HepG2 (cell line): ENCODE results near the gene PLEKHH3. TPM values are rescaled to one million over a fixed set of nuclear protein-coding genes. Genes with fewer than 3 reads are reported as not detected.
A peak's percentile ranks its signal among the peaks of the same experiment; 100 is the strongest.

Source experiments
- ATF5 ChIP-seq: sonication (generic); formaldehyde crosslinking; IDR thresholded peaks from 2 replicates; pipeline ENCODE4 v1.4.0; 2020; ENCODE audit warnings: mild to moderate bottlenecking, low read depth, missing genetic modification reagents
- CBX5 ChIP-seq: sonication (generic); formaldehyde crosslinking; IDR thresholded peaks from 2 replicates; pipeline ENCODE4 v1.4.0; 2020; ENCODE audit warnings: missing genetic modification reagents, borderline replicate concordance
- ESRRA ChIP-seq: sonication (generic); formaldehyde crosslinking; IDR thresholded peaks from 2 replicates; pipeline ENCODE4 v1.5.1; 2020; ENCODE audit warnings: mild to moderate bottlenecking, low read depth, missing genetic modification reagents
- GFI1 ChIP-seq: sonication (generic); formaldehyde crosslinking; IDR thresholded peaks from 2 replicates; pipeline ENCODE4 v1.5.0; 2020; ENCODE audit warnings: missing genetic modification reagents, mild to moderate bottlenecking, borderline replicate concordance
- KAT7 ChIP-seq: IDR thresholded peaks from 2 replicates; pipeline ENCODE4 v1.6.1; 2018; ENCODE audit warnings: borderline replicate concordance, missing compliant biosample characterization
- KDM4B ChIP-seq: sonication (generic); formaldehyde crosslinking; IDR thresholded peaks from 2 replicates; pipeline ENCODE4 v1.4.0; 2020; ENCODE audit warnings: missing genetic modification reagents
- MAZ ChIP-seq, 2 experiments: sonication (generic) in 1 of 2; formaldehyde crosslinking in 1 of 2; IDR thresholded peaks; 2 replicates each; pipeline versions ENCODE4 v1.5.0 to v1.6.1; 2012 to 2020; ENCODE audit warnings: low read depth in 2 of 2, mild to moderate bottlenecking in 2 of 2, borderline replicate concordance in 1 of 2, improper control_type of control experiment in 1 of 2, low read length in 1 of 2, missing genetic modification reagents in 1 of 2, moderate library complexity in 1 of 2
- NCOA2 ChIP-seq: sonication (generic); formaldehyde crosslinking; IDR thresholded peaks from 2 replicates; pipeline ENCODE4 v1.8.0; 2022; ENCODE audit warnings: inconsistent platforms
- RAD21 ChIP-seq: fragments of 450-650 bp; formaldehyde crosslinking; IDR thresholded peaks from 2 replicates; pipeline ENCODE4 v1.5.0; 2020; ENCODE audit warnings: mild to moderate bottlenecking
- REL ChIP-seq: sonication (generic); formaldehyde crosslinking; conservative IDR thresholded peaks from 2 replicates; pipeline ENCODE4 v1.8.0; 2022; ENCODE audit warnings: mild to moderate bottlenecking, missing genetic modification reagents, moderate library complexity
- RELA ChIP-seq: sonication (generic); formaldehyde crosslinking; IDR thresholded peaks from 2 replicates; pipeline ENCODE4 v1.4.0; 2020; ENCODE audit warnings: missing genetic modification reagents
- ZBTB38 ChIP-seq: sonication (generic); formaldehyde crosslinking; IDR thresholded peaks from 2 replicates; pipeline ENCODE4 v1.5.1; 2020; ENCODE audit warnings: mild to moderate bottlenecking, missing genetic modification reagents
- ZC3H13 ChIP-seq: sonication (generic); formaldehyde crosslinking; IDR thresholded peaks from 2 replicates; pipeline ENCODE4 v1.8.1; 2023; ENCODE audit warnings: mild to moderate bottlenecking, missing genetic modification reagents, moderate library complexity
- ZFP37 ChIP-seq: sonication (generic); formaldehyde crosslinking; IDR thresholded peaks from 2 replicates; pipeline ENCODE4 v1.4.0; 2020; ENCODE audit warnings: missing genetic modification reagents, borderline replicate concordance
- ZNF646 ChIP-seq: sonication (generic); formaldehyde crosslinking; IDR thresholded peaks from 2 replicates; pipeline ENCODE4 v1.9.0; 2021; ENCODE audit warnings: mild to moderate bottlenecking, missing genetic modification reagents
- ZNF772 ChIP-seq: sonication (generic); formaldehyde crosslinking; IDR thresholded peaks from 2 replicates; pipeline ENCODE4 v1.5.0; 2020; ENCODE audit warnings: mild to moderate bottlenecking, missing genetic modification reagents
- polyA plus RNA-seq, 8 experiments: library from polyadenylated mRNA; depleted of rRNA in 3 of 8; stranded (reverse) in 7 of 8; unstranded in 1 of 8; fragments of >200 nt; fragmentation: Illumina TruSeq in 4 of 8; extraction: Trizol in 4 of 8; gene quantifications; 2 replicates each; pipeline versions ENCODE4 v1.2.1 to v1.2.3, GENCODE V29; 2011 to 2016; ENCODE audit warnings: low read depth in 4 of 8, missing spikeins in 1 of 8, mixed read lengths in 1 of 8; ENCODE audit not compliant: insufficient read depth in 1 of 8
- total RNA-seq, 5 experiments: library from RNA; depleted of rRNA; stranded (reverse); fragments of >200 nt; fragmentation: Illumina TruSeq; extraction: Trizol; gene quantifications; 2 replicates each; pipeline ENCODE4 v1.2.3, GENCODE V29; 2016; ENCODE audit warnings: low read depth in 1 of 5
- TF ChIP-seq, protein P1 (sequence below): sonication (generic); formaldehyde crosslinking; conservative IDR thresholded peaks from 2 replicates; pipeline ENCODE4 v1.8.0; 2022; ENCODE audit warnings: mild to moderate bottlenecking, moderate library complexity, missing genetic modification reagents
- TF ChIP-seq, protein P2 (sequence below), 2 experiments: fragments of 450-650 bp in 1 of 2; sonication (generic) in 1 of 2; formaldehyde crosslinking; IDR thresholded peaks; 2 replicates each; pipeline versions ENCODE4 v1.5.0 to v1.8.0; 2020 to 2022; ENCODE audit warnings: mild to moderate bottlenecking in 1 of 2, missing genetic modification reagents in 1 of 2

The PLEKHH3 gene
- total and polyA plus RNA-seq, 2 of the 13 experiments (the other 11 are each of a cell fraction or from before 2014, with no cell fraction given), result 6.0 to 19.9 TPM

- TF ChIP-seq ZNF646 (CRISPR knock-in tag) (no peak), MAZ (IDR thresholded peaks at IDR 0.05; ENCODE audit: borderline replicate concordance, low read depth, low read length) (peak; percentile 75), MAZ (CRISPR knock-in tag; IDR thresholded peaks at IDR 0.05; ENCODE audit: low read depth) (peak; percentile 68; the same call in 1 of the 2 replicates), KAT7 (no peak), NCOA2 (CRISPR knock-in tag) (peak; percentile 70), REL (CRISPR knock-in tag) (no peak), ESRRA (CRISPR knock-in tag) (no peak; the same call in 1 of the 2 replicates), RELA (peak; percentile 73; the same call in 1 of the 2 replicates), ZNF772 (CRISPR knock-in tag) (no peak), ZC3H13 (CRISPR knock-in tag) (no peak), GFI1 (CRISPR knock-in tag) (peak; percentile 76), CBX5 (CRISPR knock-in tag) (peak; percentile 87), ZBTB38 (peak; percentile 30; the same call in 1 of the 2 replicates), ATF5 (CRISPR knock-in tag) (no peak), ZFP37 (peak; percentile 91), RAD21 (CRISPR knock-in tag) (peak; percentile 23; the same call in 1 of the 2 replicates), KDM4B (CRISPR knock-in tag) (peak; percentile 50)
- TF ChIP-seq, protein P1, sequence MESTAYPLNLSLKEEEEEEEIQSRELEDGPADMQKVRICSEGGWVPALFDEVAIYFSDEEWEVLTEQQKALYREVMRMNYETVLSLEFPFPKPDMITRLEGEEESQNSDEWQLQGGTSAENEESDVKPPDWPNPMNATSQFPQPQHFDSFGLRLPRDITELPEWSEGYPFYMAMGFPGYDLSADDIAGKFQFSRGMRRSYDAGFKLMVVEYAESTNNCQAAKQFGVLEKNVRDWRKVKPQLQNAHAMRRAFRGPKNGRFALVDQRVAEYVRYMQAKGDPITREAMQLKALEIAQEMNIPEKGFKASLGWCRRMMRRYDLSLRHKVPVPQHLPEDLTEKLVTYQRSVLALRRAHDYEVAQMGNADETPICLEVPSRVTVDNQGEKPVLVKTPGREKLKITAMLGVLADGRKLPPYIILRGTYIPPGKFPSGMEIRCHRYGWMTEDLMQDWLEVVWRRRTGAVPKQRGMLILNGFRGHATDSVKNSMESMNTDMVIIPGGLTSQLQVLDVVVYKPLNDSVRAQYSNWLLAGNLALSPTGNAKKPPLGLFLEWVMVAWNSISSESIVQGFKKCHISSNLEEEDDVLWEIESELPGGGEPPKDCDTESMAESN (CRISPR knock-in tag), result peak; percentile 53; the same call in 1 of the 2 replicates
- TF ChIP-seq, protein P2, sequence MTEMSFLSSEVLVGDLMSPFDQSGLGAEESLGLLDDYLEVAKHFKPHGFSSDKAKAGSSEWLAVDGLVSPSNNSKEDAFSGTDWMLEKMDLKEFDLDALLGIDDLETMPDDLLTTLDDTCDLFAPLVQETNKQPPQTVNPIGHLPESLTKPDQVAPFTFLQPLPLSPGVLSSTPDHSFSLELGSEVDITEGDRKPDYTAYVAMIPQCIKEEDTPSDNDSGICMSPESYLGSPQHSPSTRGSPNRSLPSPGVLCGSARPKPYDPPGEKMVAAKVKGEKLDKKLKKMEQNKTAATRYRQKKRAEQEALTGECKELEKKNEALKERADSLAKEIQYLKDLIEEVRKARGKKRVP (CRISPR knock-in tag; IDR thresholded peaks at IDR 0.05), result no peak
Measured at GRCh38 chr17:42677921-42678781, 1.4 kb upstream of the PLEKHH3 start (continued).
